ENCODE measurements around the gene TSEN54.

DNA sequence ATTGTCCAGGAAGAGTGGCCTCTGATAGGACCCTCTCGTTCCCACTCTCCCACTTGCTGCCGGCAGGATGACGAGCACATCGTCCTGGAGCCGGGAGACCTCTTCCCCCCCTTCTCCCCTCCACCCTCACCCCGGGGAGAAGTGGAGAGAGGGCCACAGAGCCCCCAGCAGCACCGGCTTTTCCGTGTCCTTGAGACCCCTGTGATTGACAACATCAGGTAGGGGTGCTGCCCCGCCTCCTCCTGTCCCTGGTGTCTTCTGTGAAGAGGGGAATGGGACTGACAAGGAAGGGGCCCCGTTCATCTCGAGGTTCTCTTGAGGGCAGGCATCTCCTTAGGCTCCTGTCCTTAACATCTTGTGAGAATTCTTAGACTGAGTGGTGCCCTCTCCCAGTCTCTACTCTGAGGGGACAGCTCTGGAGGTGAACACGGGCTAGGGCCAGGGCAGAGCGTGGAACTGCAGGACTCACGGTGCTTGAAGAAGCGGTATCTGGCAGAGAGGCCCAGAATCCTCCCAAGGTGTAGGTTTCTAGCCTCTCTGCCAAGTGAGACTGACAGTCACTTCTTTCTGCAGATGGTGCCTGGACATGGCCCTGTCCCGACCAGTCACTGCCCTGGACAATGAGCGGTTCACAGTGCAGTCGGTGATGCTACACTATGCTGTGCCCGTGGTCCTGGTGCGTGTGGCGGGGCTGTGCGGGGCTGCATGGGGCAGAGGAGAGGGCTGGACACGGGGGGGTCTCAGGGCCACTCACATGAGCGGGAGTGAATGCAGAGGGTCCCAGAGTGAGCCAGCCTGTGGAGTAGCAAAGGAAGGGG lies 27.4 kb upstream of the TSEN54 start:
- TF ChIP-seq CTCF (IDR thresholded peaks at IDR 0.05; ENCODE audit: poor library complexity) (no peak), EZH2phosphoT487 (IDR thresholded peaks at IDR 0.05; ENCODE audit: low read depth, severe bottlenecking, unreplicated experiment) (no peak)

Measured in hepatocyte (in vitro differentiated cells).